NCI-H2107 treated with DMSO at 0.1 percent for 48 hours (cell line): Measurements from ENCODE around the gene PRKACA.

Experiments used
- DNase-seq: peaks from one replicate; lab custom pipeline; 2025; ENCODE audit not compliant: unreplicated experiment; lab: John Stamatoyannopoulos, UW

Gene PRKACA

GRCh38 chr19:14096272-14096992 lies 21.1 kb downstream of the PRKACA start:
- no peak for DNase-seq

GRCh38 chr19:14094854-14095253 lies 22.7 kb downstream of the PRKACA start:
- DNase-seq = no peak

- DNase-seq = no peak
These were observed 24.3 kb downstream of the PRKACA start for GRCh38 chr19:14093117-14093823.

- DNase-seq = no peak
These were observed 25.6 kb downstream of the PRKACA start for GRCh38 chr19:14091813-14092462.

- DNase-seq = no peak
These were observed 26.3 kb downstream of the PRKACA start for GRCh38 chr19:14091081-14091812.

- DNase-seq = no peak
These were observed 27.0 kb downstream of the PRKACA start, which contains the start of gene SAMD1 for GRCh38 chr19:14090509-14091080. Gene SAMD1 (minus strand): TSS chr19:14090751.

- no peak for DNase-seq
These were observed 27.7 kb downstream of the PRKACA start for GRCh38 chr19:14089662-14090508.

- no peak for DNase-seq
These were observed 28.2 kb downstream of the PRKACA start for GRCh38 chr19:14089412-14089661.

- no peak for DNase-seq
These were observed 28.7 kb downstream of the PRKACA start for GRCh38 chr19:14088634-14089411.

GRCh38 chr19:14086098-14086497 lies 31.5 kb downstream of the PRKACA start:
- DNase-seq = no peak

GRCh38 chr19:14085309-14085995 lies 32.1 kb downstream of the PRKACA start, which contains the start of gene C19orf67:
Gene C19orf67 (minus strand): TSS chr19:14085783. CDS start chr19:14085627, 156 bp downstream.
- no peak for DNase-seq

GRCh38 chr19:14082675-14082960 lies 34.9 kb downstream of the PRKACA start:
- no peak for DNase-seq

- no peak for DNase-seq
These were observed 35.5 kb downstream of the PRKACA start for GRCh38 chr19:14081797-14082674.

- DNase-seq = peak; percentile 96
These were observed 36.4 kb downstream of the PRKACA start for GRCh38 chr19:14080887-14081796.

GRCh38 chr19:14078411-14078810 lies 39.2 kb downstream of the PRKACA start:
- no peak for DNase-seq

- DNase-seq = no peak
These were observed 43.4 kb downstream of the PRKACA start for GRCh38 chr19:14073925-14074838.
